Endothelial cell of umbilical vein (primary cell): Measurements from ENCODE around the gene TMEM127. TPM values are rescaled to one million over a fixed set of nuclear protein-coding genes. Genes with fewer than 3 reads are reported as not detected.
A peak's percentile ranks its signal among the peaks of the same experiment; 100 is the strongest.

Experiments used
- BruUV-seq: library from RNA; stranded (reverse); fragments of 400-500 nt; replicated peaks from 2 replicates; lab custom pipeline; 2021; lab: Mats Ljungman, UMichigan
- CTCF ChIA-PET: fragments of 300-600, 350-600 bp; sonication (Branson Sonifier 250); formaldehyde crosslinking; loops from one replicate; lab custom pipeline; 2021; ENCODE audit warnings: antibody characterized with exemption, inconsistent platforms; lab: Charles Lee
- POLR2A ChIA-PET: fragments of 300-600, 350-600 bp; sonication (Branson Sonifier 250); formaldehyde crosslinking; loops from one replicate; lab custom pipeline; 2021; ENCODE audit warnings: antibody characterized with exemption, inconsistent platforms; lab: Charles Lee
- DNase-seq: peaks from one replicate; pipeline ENCODE4 v3.0.0-alpha.2; 2011; ENCODE audit warnings: low read depth, low spot score
- FAIRE-seq: peaks from 2 replicates; lab custom pipeline; 2011; peaks lifted over from hg19 to GRCh38; lab: Jason Lieb, UNC
- H2AFZ ChIP-seq: 2 replicates; pipeline ENCODE4 v1.6.0; 2012; ENCODE audit warnings: low read depth, low read length, control low read depth, inconsistent platforms
- H3K27ac ChIP-seq: 2 replicates; pipeline ENCODE4 v1.5.1; 2011; ENCODE audit warnings: low read depth, mild to moderate bottlenecking, control low read depth, low read length, moderate library complexity; ENCODE audit not compliant: insufficient read depth
- H3K27me3 ChIP-seq, 2 experiments: 2 replicates each; pipeline versions ENCODE4 v1.6.0 to v1.6.1; 2011; ENCODE audit warnings: low read length in 2 of 2, mixed read lengths in 1 of 2; ENCODE audit not compliant: control insufficient read depth in 2 of 2, insufficient read depth in 2 of 2
- H3K36me3 ChIP-seq, 2 experiments: 2 replicates in 1 of 2; 3 replicates in 1 of 2; pipeline ENCODE4 v1.5.1; 2011; ENCODE audit warnings: low read length in 2 of 2, mild to moderate bottlenecking in 1 of 2, moderate library complexity in 1 of 2; ENCODE audit not compliant: control insufficient read depth in 2 of 2, insufficient read depth in 2 of 2; ENCODE audit errors: extremely low read depth in 1 of 2
- H3K4me1 ChIP-seq: 3 replicates; pipeline ENCODE4 v1.5.1; 2011; ENCODE audit warnings: mild to moderate bottlenecking, low read length; ENCODE audit not compliant: control insufficient read depth, insufficient read depth; ENCODE audit errors: extremely low read depth
- H3K4me2 ChIP-seq: 2 replicates; pipeline ENCODE4 v1.6.1; 2011; ENCODE audit warnings: low read length, control low read depth, mixed read lengths; ENCODE audit not compliant: insufficient read depth
- H3K4me3 ChIP-seq, 3 experiments: fragments of 200-600 bp in 1 of 3; sonication (generic), shearing (Covaris generic) in 1 of 3; replicated peaks in 1 of 3; 2 replicates each; pipeline ENCODE4 v1.5.1; 2011 to 2016; ENCODE audit warnings: control low read depth in 3 of 3, low read length in 3 of 3, mild to moderate bottlenecking in 2 of 3, inconsistent platforms in 1 of 3, low read depth in 1 of 3, moderate library complexity in 1 of 3; ENCODE audit not compliant: insufficient read depth in 1 of 3
- H3K79me2 ChIP-seq: 2 replicates; pipeline ENCODE4 v1.6.0; 2012; ENCODE audit warnings: low read length, inconsistent platforms; ENCODE audit not compliant: control insufficient read depth, insufficient read depth
- H3K9ac ChIP-seq: replicated peaks from 2 replicates; pipeline ENCODE3; 2011; ENCODE audit warnings: low read length, control low read depth; ENCODE audit not compliant: insufficient read depth; ENCODE audit errors: extremely low read depth
- H3K9me1 ChIP-seq: replicated peaks from 3 replicates; pipeline ENCODE4 v1.6.0; 2011; ENCODE audit warnings: mild to moderate bottlenecking, low read length; ENCODE audit not compliant: control insufficient read depth, insufficient read depth; ENCODE audit errors: extremely low read depth
- H3K9me3 ChIP-seq: replicated peaks from 2 replicates; pipeline ENCODE4 v1.5.1; 2012; ENCODE audit warnings: low read length, inconsistent platforms; ENCODE audit not compliant: control insufficient read depth, insufficient read depth
- H4K20me1 ChIP-seq: replicated peaks from 2 replicates; pipeline ENCODE3; 2011; ENCODE audit warnings: mild to moderate bottlenecking, low read length; ENCODE audit not compliant: control insufficient read depth, insufficient read depth; ENCODE audit errors: extremely low read depth
- JUN ChIP-seq: IDR thresholded peaks from 2 replicates; pipeline ENCODE4 v1.6.1; 2011; ENCODE audit warnings: borderline replicate concordance, low read depth; ENCODE audit not compliant: insufficient read length, insufficient read depth
- MYC ChIP-seq: IDR thresholded peaks from one replicate; pipeline ENCODE4 v1.6.1; 2011; ENCODE audit warnings: mild to moderate bottlenecking, low read depth, low read length
- POLR2A ChIP-seq: IDR thresholded peaks from 2 replicates; pipeline ENCODE4 v1.6.1; 2012; ENCODE audit warnings: low read depth, mild to moderate bottlenecking, control low read depth, low read length
- POLR2AphosphoS5 ChIP-seq: IDR thresholded peaks from 2 replicates; pipeline ENCODE4 v1.6.1; 2012; ENCODE audit warnings: low read depth, mild to moderate bottlenecking, control low read depth, low read length, moderate library complexity; ENCODE audit not compliant: insufficient read depth
- dilution Hi-C: fragments of 300-500 bp; cut with MboI; formaldehyde crosslinking; loops from one replicate; pipeline ENCODE4 v1.15.0; 2019; ENCODE audit warnings: low sequenced_read_pairs; ENCODE audit not compliant: extremely low pct_ligation_motif_present
- intact Hi-C: fragments of 100-400 bp; cut with micrococcal nuclease; formaldehyde crosslinking; loops from one replicate; pipeline ENCODE4 v1.10.0; 2022
- polyA plus RNA-seq, 4 experiments: library from polyadenylated mRNA; depleted of rRNA in 3 of 4; stranded (reverse) in 3 of 4; unstranded in 1 of 4; fragments of >200 nt; gene quantifications; 2 replicates each; pipeline versions ENCODE4 v1.2.1 to v1.2.3, GENCODE V29; 2011 to 2012; ENCODE audit warnings: missing spikeins in 1 of 4
- total RNA-seq: library from RNA; stranded (reverse); gene quantifications from 2 replicates; pipeline ENCODE4 v1.2.3, GENCODE V29; 2021
- TF ChIP-seq, protein P1 (sequence below), 2 donors: IDR thresholded peaks; 1 replicate in 1 of 2; 2 replicates in 1 of 2; pipeline ENCODE4 v1.5.1; 2011; ENCODE audit warnings: low read length in 2 of 2, mild to moderate bottlenecking in 2 of 2, moderate library complexity in 2 of 2, control low read depth in 1 of 2, inconsistent platforms in 1 of 2, low read depth in 1 of 2; ENCODE audit not compliant: insufficient read depth in 1 of 2; ENCODE audit errors: extremely low read depth in 1 of 2

The TMEM127 gene
- total and polyA plus RNA-seq, 2 donors (not counting 3 experiments of a cell fraction or from before 2014, with no cell fraction given), result 48.4 to 75.7 TPM

DNA sequence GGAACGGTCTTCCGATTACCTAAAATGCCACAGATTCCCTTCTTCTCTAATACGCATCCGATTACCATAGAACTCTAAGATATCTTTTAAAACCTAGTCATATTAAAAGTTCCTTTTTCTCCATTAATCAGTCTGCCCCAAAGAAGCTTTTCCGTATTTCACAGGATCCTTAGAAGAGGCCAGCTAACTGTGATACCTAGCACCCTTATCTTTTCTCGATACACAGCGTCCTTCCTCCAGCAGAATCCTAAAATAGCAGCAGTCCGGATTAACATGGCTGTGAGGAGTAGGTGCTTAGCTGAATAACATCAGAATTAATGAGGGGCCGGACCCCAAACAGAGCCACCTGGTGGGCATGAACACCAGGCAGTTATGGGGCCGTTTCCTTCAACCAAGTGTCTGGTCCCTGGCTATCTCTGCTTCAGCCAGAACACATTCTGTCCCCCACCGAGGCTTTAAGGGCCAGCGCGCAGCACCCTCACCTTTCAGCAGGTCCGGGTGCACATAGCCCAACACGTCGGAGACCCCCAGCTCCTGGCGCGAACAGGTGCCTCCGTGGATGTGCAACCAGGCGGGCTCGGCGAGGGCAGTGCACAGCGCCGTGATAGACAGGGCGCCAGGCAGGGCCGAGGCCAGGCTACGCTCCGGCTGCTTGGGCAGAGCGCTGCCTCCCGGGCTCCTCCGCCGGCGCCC is 995 bp downstream of the TMEM127 start:
- Histone ChIP-seq H3K9me1 (no peaks in the 10 kb centered on the region), H3K4me3 (peak overlapping the region; percentile 69 to 92 (median 91)), H4K20me1 (no peaks in the 10 kb centered on the region), H3K4me1 (peaks cover 33% of the 10 kb centered on the region), H3K9me3 (no peaks in the 10 kb centered on the region), H3K9ac (peak overlapping the region; percentile 77), H3K4me2 (peak overlapping the region; percentile 91), H3K27me3 (no peaks in the 10 kb centered on the region), H2AFZ (no peak overlapping the region), H3K79me2 (peaks cover 49% of the 10 kb centered on the region), H3K27ac (peak overlapping the region; percentile 63), H3K36me3 (peaks cover 9 to 20% of the 10 kb centered on the region in 2 experiments)
- FAIRE-seq (peak; percentile 69), DNase-seq (peak; percentile 66)
- no TSS peak for BruUV-seq
- dilution Hi-C loops (no loop called here), intact Hi-C loops (loop anchor here (5.0 kb wide), 3 partner anchors 42 to 477 kb away; partner anchors contain the start of genes LMAN2L, NCAPH and SNRNP200)
- ChIA-PET CTCF (interaction anchor here (0.6 to 3.6 kb wide), 14 partner anchors 8 to 272 kb away, joined by 3 to 32 read pairs (median 4); partner anchors contain the start of genes ASTL and STARD7), POLR2A (interaction anchor here (0.7 to 1.0 kb wide), 2 partner anchors 13 to 57 kb away, joined by 3 to 6 read pairs; no protein-coding TSS in a partner anchor)
- TF ChIP-seq POLR2AphosphoS5 (no peak), POLR2A (no peak), MYC (no peak), JUN (no peak)
- TF ChIP-seq, protein P1, sequence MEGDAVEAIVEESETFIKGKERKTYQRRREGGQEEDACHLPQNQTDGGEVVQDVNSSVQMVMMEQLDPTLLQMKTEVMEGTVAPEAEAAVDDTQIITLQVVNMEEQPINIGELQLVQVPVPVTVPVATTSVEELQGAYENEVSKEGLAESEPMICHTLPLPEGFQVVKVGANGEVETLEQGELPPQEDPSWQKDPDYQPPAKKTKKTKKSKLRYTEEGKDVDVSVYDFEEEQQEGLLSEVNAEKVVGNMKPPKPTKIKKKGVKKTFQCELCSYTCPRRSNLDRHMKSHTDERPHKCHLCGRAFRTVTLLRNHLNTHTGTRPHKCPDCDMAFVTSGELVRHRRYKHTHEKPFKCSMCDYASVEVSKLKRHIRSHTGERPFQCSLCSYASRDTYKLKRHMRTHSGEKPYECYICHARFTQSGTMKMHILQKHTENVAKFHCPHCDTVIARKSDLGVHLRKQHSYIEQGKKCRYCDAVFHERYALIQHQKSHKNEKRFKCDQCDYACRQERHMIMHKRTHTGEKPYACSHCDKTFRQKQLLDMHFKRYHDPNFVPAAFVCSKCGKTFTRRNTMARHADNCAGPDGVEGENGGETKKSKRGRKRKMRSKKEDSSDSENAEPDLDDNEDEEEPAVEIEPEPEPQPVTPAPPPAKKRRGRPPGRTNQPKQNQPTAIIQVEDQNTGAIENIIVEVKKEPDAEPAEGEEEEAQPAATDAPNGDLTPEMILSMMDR (IDR thresholded peaks at IDR 0.05; ENCODE audit: extremely low read depth in 1 of 2, insufficient read depth in 1 of 2, low read depth in 1 of 2, low read length in 2 of 2), result peak; percentile 49 to 63
